Measurements from ENCODE around the gene MACF1.

DNA sequence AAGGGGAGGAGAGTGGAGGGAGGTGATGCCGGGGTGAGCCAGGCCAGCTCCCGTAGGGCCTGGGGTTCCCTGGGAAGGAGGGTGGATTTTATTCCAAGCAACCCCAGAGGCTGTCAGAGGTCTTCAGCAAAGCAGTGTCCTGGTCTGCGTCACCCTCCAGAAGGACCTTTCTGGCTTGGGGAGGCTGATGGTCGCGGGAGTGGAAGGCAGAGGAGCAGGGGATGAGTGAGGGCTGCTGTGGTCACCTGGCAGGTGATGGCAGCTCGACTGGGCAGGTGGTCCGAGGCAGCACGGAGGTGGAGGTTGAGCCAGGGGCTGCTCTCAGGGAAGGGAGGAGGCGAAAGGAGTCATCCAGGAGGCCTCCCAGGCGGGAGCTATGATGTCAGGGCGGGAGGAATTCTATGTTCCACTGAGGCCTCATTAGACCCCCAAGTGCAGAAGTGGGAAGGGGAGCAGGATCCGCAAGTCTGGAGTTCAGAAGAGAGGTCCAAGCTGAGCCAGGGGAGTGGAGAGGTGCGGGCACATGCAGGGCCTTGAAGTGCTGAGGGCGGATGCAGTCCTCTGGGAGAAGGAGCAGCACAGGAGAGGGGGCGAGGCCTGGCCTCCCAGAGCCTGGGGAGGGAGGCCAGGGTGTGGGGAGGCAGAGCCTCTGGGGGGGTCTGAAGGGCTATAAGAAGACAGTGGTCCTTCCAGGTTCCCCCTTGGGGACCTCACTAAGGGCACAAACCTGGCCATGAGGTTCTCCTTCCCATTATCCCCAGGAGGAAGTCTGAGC lies 320.3 kb downstream of the MACF1 start:
- TF ChIP-seq, protein P1, sequence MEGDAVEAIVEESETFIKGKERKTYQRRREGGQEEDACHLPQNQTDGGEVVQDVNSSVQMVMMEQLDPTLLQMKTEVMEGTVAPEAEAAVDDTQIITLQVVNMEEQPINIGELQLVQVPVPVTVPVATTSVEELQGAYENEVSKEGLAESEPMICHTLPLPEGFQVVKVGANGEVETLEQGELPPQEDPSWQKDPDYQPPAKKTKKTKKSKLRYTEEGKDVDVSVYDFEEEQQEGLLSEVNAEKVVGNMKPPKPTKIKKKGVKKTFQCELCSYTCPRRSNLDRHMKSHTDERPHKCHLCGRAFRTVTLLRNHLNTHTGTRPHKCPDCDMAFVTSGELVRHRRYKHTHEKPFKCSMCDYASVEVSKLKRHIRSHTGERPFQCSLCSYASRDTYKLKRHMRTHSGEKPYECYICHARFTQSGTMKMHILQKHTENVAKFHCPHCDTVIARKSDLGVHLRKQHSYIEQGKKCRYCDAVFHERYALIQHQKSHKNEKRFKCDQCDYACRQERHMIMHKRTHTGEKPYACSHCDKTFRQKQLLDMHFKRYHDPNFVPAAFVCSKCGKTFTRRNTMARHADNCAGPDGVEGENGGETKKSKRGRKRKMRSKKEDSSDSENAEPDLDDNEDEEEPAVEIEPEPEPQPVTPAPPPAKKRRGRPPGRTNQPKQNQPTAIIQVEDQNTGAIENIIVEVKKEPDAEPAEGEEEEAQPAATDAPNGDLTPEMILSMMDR (conservative IDR thresholded peaks at IDR 0.05; ENCODE audit: low read depth, low read length) = no peak
- TF ChIP-seq EZH2 (IDR thresholded peaks at IDR 0.05; ENCODE audit: low read length, unreplicated experiment) (no peak), EZH2phosphoT487 (IDR thresholded peaks at IDR 0.05; ENCODE audit: borderline replicate concordance, low read length) (no peak)

All from PC-3 (cell line).